ENCODE data around the gene STOX2.

DNA sequence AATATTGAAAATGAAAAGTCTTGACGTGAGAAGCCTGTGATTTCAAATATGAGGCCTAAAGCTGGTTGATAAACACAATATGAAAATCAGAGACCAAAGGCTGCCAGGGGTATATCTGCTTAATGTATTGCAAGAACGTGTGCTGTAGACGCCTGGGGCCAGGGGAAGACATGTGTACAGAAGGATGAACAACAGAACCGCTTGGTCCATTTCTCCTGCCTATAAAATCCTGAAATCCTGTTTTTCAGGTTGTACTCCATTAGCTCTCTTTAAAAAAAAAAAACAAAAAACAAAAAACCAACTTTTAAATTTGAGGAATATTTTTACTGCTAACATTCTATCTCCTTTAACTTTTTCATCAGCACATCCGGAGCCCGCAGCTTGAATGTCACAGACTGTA, 109.2 kb downstream of the STOX2 start:
- no peak for TF ChIP-seq TAF1 (IDR thresholded peaks at IDR 0.05; ENCODE audit: low read depth)
- TF ChIP-seq, protein P1, sequence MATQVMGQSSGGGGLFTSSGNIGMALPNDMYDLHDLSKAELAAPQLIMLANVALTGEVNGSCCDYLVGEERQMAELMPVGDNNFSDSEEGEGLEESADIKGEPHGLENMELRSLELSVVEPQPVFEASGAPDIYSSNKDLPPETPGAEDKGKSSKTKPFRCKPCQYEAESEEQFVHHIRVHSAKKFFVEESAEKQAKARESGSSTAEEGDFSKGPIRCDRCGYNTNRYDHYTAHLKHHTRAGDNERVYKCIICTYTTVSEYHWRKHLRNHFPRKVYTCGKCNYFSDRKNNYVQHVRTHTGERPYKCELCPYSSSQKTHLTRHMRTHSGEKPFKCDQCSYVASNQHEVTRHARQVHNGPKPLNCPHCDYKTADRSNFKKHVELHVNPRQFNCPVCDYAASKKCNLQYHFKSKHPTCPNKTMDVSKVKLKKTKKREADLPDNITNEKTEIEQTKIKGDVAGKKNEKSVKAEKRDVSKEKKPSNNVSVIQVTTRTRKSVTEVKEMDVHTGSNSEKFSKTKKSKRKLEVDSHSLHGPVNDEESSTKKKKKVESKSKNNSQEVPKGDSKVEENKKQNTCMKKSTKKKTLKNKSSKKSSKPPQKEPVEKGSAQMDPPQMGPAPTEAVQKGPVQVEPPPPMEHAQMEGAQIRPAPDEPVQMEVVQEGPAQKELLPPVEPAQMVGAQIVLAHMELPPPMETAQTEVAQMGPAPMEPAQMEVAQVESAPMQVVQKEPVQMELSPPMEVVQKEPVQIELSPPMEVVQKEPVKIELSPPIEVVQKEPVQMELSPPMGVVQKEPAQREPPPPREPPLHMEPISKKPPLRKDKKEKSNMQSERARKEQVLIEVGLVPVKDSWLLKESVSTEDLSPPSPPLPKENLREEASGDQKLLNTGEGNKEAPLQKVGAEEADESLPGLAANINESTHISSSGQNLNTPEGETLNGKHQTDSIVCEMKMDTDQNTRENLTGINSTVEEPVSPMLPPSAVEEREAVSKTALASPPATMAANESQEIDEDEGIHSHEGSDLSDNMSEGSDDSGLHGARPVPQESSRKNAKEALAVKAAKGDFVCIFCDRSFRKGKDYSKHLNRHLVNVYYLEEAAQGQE (IDR thresholded peaks at IDR 0.05; ENCODE audit: borderline replicate concordance): no peak
- TF ChIP-seq EZH2 (IDR thresholded peaks at IDR 0.05; ENCODE audit: borderline replicate concordance, insufficient read depth, low read length, poor library complexity, severe bottlenecking): no peak
- no peak for TF ChIP-seq EP300 (conservative IDR thresholded peaks at IDR 0.05; ENCODE audit: poor library complexity, severe bottlenecking)

Data from neural cell (in vitro differentiated cells).